ENCODE results near the gene CCDC91.
A peak's percentile ranks its signal among the peaks of the same experiment; 100 is the strongest.
"Not testable (repeated sequence)": the region's sequence is repeated elsewhere in the genome, so short reads cannot be mapped to it uniquely, and the experiment has no call there.

The CCDC91 gene

DNA sequence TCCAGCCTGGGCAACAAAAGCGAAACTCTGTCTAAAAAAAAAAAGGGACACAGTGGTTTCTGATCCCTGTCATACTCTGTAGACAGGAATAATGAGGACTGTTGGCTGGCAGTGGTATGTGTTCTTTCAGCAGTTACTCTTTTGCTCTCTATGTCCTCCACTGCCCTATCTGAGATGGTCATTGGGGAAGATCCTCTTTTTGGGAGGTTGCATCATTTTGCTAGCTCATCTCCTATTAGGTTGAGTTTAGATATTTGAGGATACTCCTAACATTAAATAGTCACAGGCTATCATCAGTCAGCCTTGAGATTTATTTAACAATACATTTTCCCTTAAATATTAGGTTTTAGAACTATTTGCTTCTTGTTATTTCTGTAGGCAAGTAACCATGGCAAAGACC is 5.9 kb upstream of the CCDC91 start:
- no peak for DNase-seq (ENCODE audit: low read depth, low spot score)

DNA sequence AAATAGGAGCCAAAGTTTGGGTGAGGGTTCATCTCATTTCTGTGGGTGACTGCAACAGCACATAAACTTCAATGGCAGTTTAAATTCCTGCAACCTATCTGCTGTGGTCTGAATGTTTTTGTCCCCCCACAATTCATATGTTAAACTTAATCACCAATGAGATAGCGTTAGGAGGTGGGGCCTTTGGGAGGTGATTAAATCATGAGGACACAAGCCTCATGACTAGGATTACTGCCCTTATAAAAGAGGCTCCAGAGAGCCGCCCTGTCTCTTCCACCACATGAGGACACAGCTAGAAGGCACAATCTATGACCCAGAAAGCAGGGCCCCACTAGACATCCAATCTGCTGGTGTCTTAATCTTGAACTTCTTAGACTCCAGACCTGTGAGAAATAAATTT is 3.8 kb upstream of the CCDC91 start:
- DNase-seq (ENCODE audit: low read depth, low spot score) = no peak

DNA sequence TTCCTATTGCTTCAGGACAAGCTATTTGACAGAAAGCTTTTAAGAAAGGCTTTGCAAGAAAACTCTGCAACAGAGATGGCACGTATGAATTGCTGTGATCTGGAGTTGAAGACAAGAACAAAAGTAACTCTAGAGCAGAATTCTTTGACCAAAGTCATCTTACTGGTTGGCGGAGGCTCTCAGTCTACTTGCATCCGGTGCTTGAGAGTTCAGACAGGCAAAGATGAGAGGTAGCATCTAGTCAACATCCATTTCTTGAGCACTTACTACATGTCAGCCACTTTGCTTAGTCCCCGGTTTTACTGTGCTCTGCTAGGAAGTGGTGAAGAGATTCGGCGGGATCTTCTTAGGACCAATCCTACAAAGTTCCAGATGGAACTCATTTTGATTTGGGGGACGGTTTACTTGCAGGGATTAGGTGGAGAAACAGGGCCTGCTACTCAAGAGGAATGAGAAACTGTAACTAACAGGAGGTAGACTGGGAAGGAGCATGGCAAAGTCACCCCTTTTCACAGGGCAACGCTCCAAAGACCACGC is 404 bp upstream of the CCDC91 start:
- DNase-seq (ENCODE audit: low read depth, low spot score) = no peak

DNA sequence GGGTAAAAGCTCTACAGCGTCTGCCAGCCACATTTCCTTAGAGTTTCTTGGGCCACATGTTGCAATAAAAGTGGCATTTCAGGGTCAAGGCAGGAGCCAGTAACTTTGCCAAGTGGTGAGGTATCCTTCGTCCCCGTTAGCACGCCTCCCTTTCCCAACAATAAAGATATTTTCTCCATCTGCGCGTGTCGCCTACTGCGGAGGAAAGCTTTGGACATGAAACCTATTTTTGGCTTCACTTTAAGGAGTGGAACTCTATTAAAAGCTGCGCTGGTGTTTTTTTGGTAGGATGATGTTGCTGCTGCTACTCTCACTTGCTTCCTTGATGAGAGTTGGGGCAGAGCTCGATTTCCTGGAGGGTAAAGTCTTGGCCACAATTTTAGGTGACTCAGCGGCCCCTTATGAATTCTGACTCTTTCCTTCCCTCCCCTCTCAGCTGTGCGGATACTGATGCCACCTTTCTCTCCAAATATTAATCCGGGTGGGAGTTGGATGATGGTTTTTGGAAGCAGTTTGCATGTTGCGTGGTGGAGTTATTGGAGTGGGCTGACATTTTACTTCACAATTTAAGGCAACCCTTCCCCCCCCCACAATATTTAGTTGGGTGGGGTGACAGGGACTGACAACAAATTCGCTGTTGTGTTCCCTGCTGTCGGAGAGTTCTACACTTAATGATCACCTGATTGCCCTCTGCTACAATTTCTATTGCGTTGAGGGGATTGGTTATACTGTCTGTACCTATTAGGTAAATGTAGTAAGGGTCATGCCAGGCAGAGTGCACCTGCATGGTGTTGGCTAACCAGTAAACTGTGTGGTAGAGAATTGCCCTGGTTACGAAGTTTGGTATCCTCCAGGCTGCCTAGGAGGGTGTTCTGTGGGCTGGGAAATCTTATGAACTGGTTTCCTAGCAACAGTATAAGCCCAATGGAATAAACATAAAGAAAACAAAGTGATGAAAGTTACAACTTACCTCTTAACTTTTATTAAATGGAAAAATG is 1.1 kb downstream of the CCDC91 start:
- DNase-seq (ENCODE audit: low read depth, low spot score) = peak; percentile 22

DNA sequence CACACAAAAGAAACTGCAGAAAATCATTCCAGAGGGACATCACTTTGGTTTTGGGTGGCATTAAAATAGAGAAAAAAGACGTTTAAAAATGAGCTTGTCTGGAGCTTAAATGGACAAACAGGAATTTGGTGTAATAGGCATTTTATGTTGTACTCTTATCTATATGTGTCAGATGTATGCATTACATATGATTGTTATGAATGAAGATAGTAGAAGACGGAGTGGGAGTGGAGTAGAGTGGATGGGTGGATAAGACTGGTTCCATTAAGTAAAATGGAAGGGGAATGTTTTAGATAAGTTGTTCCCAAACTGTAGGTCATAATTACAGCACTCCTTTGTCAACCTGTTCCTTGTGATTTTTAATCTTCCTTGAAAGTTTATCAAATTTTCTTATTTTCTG is 1.9 kb downstream of the CCDC91 start:
- no peak for DNase-seq (ENCODE audit: low read depth, low spot score)

DNA sequence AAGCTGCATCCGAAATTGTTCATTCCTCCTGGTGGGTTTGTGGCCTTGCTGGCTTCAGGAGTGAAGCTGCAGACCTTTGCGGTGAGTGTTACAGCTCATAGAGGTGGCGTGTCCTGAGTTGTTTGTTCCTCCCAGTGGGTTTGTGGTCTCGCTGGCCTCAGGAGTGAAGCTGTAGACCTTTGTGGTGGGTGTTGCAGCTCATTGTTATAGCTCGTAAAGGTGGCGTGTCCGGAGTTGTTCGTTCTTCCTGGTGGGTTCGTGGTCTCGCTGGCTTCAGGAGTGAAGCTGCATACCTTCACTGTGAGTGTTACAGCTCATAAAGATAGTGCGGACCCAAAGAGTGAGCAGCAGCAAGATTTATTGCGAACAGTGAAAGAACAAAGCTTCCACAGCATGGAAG is 4.4 kb downstream of the CCDC91 start:
- not testable (repeated sequence) for DNase-seq (ENCODE audit: low read depth, low spot score)

DNA sequence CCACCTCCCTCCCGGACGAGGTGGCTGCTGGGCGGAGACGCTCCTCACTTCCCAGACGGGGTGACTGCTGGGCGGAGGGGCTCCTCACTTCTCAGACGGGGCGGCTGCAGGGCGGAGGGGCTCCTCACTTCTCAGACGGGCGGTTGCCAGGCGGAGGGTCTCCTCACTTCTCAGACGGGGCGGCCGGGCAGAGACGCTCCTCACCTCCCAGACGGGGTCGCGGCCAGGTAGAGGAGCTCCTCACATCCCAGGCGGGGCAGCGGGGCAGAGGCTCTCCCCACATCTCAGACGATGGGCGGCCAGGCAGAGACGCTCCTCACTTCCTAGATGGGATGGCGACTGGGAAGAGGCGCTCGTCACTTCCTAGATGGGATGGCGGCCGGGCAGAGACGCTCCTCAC is 10.9 kb downstream of the CCDC91 start:
- not testable (repeated sequence) for DNase-seq (ENCODE audit: low read depth, low spot score)

DNA sequence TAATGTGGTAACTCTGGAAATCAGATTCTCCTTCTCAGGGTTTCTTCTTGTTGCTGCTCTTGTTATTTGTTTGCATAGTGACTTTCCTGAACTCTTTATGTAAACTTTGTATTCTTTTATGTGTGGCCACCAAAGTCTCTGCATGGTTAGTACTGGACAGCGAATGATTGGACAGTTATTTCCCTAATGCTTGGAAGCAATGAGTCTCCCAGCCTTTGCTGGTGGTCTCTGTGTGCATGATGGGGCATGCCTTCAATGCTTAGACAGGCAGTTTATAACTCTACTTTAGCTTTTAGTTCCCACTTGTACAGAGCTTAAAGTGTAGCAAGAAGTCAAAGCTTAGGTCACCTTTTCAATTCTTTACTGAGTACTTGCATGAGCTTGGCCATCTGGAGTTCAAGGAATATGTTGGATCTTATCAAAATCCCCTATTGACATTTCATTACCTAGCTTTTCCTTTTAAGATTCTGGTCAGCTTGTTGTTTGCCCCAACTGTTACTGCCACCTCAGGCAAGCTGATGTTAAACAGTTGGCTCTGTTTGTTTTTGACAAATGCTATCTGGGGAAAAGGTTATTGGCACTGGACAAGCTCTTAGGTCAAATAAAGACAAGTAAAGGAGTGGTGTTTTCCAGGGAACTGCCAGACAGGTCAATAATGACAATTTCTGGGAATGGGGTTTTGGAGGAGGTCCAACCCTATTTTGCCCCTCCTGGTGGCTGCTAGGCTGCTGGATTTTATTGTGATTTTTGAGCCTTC is 12.3 kb downstream of the CCDC91 start:
- DNase-seq (ENCODE audit: low read depth, low spot score) = no peak

DNA sequence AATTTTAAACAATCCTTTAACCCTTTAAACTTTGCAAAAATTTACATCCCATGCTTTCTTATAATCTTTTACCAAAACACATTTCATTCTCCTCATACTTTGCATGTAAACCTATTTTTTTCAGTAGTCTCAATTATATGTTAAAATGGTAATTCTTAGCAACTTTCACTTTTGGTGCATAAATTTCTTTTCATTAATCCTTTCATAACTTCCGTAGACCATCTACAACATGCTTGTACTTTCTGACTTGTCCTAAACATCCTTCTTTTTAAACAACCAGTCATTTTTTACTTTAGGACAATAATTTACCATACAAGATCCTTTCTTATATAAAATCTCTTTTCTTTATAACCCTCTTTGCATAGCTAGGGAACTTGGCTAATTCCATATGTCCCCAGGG is 19.5 kb downstream of the CCDC91 start:
- no peak for DNase-seq (ENCODE audit: low read depth, low spot score)

DNA sequence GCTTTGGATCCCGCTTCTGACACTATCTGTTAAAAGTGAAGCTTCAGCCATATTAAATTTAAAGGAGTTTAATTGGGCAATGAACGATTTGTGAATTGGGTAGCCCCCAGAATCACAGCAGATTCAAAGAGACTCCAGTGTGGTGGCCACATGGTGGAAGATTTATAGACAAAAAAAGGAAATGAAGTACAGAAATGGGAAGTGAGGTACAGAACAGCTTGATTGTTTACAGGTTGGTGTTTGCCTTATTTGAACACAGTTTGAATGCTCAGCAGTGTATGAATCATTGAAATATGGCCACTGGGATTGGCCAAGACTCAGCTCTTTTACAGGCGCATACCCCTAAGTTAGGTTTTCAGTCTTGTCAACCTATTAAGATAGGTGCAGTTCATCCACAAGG is 21.9 kb downstream of the CCDC91 start:
- DNase-seq (ENCODE audit: low read depth, low spot score) = no peak

DNA sequence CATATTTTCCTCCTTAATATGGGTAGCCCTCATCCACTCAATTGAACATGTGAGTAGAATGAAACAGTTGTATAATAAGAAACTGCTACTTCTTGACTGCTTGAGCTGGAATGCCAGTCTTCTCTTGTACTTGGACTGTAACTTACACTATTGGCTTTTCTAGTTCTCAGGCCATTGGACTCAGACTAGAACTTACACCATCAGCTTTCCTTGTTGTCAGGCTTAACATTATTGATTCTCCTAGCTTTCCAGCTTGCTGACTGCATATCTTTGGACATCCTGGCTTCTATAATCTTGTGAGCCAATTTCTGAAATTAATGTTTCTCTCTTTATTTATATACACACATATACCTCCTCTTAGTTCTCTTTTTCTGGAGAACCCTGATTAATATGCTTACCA is 24.8 kb downstream of the CCDC91 start:
- DNase-seq (ENCODE audit: low read depth, low spot score) = no peak

DNA sequence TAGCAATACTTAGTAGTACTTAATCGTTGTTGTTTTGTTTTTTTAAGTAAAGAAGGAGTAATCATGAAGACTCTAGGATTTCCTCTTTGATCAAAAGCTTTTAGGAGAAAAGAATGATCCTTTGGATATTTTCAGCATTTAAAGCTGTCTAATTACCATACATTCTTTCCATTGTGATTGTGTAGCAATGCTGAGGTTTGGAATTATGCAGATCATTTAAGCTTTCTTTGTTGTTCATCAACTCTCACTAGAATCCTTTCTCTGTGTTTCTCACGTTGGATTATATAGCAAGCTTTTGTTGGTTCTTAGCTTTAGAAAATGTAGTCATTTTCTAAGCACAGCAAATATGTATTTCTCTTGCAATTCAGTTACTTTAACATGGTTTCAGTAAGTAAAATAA is 25.8 kb downstream of the CCDC91 start:
- no peak for DNase-seq (ENCODE audit: low read depth, low spot score)

DNA sequence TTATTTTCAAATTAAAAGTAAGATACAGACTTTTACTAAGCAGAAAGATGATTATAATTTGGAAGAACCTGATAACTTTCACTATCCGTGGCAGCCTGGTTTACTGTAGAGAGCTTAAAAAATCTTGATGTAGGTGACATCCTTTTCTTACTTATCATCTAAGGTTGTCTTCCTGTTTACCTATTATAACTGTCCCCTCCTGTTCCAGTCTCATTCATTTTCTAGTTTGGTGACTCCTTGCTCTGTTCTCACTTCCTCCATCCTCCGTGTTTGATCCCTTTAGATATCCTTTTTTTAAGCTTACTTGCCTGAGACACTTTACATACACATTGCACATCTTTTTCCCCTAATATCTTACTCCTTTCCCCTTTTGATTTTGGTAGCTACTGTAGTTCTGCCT is 27.5 kb downstream of the CCDC91 start:
- DNase-seq (ENCODE audit: low read depth, low spot score) = no peak

DNA sequence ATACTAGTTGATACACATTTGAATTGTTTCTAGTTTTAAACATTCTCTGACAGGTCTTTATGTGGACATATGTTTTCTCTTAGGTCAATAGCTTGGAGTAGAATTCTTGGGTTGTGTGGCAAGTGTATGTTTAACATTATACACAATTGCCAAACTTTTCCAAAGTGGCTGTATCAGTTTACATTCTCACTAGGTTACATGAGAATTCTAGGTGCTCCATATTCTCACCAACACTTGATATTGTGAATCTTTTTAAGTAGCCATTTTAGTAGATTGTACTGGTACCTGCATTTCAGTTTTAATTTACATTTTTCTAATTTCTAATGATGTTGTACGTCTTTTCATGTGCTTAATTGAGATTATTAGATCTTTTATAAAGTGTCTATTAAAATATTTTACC is 28.6 kb downstream of the CCDC91 start:
- DNase-seq (ENCODE audit: low read depth, low spot score) = no peak

DNA sequence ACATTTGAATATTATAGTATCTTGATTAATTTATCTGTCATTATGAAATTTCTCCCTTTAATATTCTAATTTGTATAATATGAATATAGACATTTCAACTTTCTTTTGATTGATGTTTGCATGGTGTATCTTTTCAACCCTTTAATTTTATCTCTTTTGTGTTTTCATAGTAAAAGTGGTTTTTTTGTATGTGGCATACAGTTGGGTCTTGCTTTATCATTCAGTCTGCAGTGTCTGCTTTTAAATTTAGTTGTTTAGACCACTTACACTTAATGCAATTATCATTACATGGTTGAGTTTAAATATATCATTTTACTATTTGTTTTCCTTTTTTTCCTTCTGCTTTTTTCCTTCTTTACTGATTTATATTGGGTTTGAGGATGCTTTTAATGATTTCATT is 29.6 kb downstream of the CCDC91 start:
- DNase-seq (ENCODE audit: low read depth, low spot score) = no peak

DNA sequence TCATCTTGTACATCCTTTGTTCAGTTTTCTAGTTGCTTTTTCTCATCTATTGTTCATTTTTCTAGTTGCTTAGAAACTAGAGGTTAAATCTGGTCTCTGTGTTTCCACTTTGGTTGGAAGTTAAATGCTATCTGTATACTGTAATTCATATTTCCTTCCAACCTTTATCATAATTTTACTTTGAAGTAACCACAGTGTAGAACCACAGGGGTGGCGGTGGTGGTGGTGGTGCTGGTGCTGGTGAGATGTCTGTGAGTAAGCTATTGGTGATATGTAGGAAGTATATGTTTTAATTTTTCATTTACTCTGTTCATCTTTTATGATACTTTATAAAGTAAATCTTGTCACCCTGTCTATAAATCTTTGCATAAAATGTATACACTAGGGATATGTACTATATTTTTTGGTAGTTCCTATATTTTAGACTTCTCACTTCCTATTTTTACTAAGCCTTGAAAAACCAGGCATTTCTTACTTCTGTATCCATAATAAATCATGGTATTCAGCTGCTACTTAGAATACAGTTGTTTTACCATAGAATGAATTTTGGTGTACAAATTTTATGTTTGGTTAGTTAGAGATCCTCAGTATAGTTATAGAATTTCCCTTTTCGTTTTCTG is 31.9 kb downstream of the CCDC91 start:
- no peak for DNase-seq (ENCODE audit: low read depth, low spot score)

DNA sequence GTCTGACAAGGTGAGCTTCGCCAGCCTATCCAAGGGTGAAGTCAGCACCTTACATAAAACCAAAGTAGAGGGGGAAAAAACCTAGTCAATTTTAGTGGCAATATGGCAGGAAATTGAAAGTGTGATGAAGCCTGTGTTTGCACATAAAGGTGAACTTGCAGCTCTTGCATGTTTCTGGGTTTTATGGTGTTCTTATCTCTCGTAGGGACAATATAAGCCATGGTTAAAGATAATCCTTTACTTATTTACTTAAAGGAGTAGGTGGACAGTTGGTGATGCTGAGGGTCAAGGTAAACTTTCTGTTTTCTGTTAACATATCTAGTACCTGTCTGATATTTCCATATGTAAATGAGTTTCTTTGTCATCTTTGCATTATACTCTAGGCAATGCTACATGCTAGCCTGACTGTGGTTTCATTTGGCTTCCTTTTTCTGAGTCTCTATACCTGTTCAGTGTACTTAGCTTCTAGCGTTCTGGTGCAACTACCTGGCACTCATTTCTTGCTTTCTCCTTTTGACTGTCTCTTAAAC is 32.8 kb downstream of the CCDC91 start:
- DNase-seq (ENCODE audit: low read depth, low spot score) = no peak

DNA sequence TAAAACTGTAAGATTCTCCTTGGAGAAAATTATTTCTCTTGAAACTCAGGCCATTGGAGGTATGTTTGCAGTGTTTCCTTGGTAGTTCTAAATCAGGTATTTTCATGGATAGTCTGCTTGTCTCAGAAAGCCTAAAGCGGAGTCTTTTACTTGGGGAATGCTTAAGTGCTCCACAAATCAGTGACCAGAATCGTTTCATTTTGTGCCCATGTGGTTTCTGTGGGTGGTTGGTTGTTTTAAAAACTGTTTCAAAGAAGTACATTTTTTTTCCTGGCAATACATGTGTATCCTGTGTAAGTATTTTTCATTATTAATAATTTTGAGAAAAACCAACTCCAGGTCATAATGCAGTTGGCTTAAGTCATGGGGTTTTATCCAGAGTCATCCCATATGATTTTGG is 33.6 kb downstream of the CCDC91 start:
- no peak for DNase-seq (ENCODE audit: low read depth, low spot score)

DNA sequence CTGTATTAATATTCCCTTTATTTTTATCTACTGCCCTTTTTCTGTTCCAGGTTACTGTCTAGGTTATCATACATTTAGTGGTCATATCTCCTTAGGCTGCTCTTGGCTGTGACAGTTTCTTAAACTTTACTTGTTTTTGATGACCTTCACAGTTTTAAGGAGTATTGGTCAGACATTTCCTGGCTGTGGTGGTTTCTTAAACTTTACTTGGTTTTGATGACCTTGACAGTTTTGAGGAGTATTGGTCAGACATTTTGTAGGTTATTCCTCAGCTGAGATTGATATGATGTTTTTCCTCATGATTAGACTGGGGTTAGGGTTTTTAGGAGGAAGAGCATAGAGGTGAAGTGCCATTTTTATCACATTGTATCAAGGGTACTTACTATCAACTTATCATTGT is 36.4 kb downstream of the CCDC91 start:
- no peak for DNase-seq (ENCODE audit: low read depth, low spot score)

DNA sequence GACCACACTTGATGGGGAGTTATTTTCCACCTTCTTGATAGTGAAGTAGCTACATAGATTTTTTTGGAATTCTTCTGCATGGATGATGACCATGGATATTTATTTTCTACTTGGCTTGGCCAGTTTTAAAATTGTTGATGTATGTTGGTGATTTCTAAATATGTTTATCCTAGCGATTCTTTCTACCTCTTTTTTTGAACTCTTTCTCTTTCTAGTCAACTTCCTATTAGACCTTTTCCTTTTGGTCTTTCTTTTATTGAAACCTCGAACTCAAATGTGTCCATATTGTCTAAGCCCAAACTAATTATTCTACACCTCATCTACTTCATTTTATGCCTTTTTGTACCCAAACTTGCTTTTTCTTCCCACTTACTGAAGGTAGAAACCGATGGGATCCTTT is 37.0 kb downstream of the CCDC91 start:
- DNase-seq (ENCODE audit: low read depth, low spot score) = no peak

DNA sequence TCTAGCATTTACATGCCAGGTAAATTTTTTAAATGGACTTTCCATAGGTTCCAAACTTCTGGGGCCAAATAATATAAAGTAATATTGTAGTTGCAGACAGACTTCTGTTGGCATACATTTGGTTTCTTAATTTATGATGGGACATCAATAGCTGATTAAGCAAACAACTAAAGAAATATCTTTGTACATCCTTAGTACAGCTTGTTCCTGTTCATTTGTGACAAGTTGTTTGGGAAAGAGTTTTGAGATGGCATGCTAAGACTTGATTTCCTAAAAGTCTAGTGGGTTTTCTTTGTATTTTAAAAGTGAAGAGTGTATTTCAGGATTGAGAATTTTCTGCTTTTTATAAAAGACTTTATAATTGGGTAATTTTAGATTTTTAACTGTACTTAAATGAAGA is 41.0 kb downstream of the CCDC91 start:
- no peak for DNase-seq (ENCODE audit: low read depth, low spot score)

Measured in activated CD4-positive, CD25-positive, alpha-beta regulatory T cell treated with anti-CD3 and anti-CD28 coated beads, Interleukin-2, amount 50 U/mL, for 16 hours (primary cell).